22Rv1 (cell line): ENCODE results near the gene FAM25A.
"Not testable (repeated sequence)": the region's sequence is repeated elsewhere in the genome, so short reads cannot be mapped to it uniquely, and the experiment has no call there.

Experiments
- CTCF ChIP-seq: fragments of 450-650 bp; IDR thresholded peaks from 2 replicates; pipeline ENCODE4 v1.5.1; 2017; ENCODE audit warnings: mild to moderate bottlenecking
- ZFX ChIP-seq: fragments of 450-650 bp; IDR thresholded peaks from 2 replicates; pipeline ENCODE4 v1.6.1; 2017; ENCODE audit warnings: antibody characterized with exemption, borderline replicate concordance

DNA sequence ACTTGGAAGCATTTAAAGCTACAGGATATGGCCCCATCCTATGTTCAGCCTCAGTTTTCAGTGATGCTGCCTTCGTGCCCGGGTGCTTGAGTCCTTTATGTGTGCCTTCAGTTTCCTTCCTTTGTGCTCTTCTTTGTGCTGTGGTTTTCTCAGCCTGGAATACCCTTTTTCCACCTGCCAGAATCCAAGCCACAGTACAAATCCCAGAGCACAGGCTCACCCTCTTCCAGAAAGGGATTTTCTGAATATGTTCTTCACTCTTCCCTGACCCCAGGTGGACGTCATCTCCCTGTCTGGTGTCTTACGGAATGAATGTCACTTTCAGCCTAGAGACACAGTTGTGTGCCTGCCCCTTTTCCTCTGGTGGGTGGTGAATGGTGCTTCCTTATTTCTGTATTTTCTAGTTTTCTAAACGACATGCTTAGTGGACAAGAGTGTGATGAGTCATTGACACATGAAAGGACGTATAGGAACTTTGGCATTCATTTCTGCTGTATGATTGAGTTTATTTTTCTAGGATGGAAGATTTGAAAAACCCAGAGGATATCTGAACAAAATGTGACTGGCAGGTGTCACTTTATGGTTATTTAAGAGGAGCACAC, 20.2 kb upstream of the FAM25A start:
- not testable (repeated sequence) for TF ChIP-seq CTCF, ZFX
